ENCODE results near the gene SV2B.

- no peak for TF ChIP-seq CTCF (IDR thresholded peaks at IDR 0.05)
- no peak for TF ChIP-seq ZFX (IDR thresholded peaks at IDR 0.05; ENCODE audit: borderline replicate concordance)
Observed at GRCh38 chr15:91150502-91151160, 50.6 kb downstream of the SV2B start.

Data from 22Rv1 (cell line).